ENCODE data around the gene SPRED1.

DNA sequence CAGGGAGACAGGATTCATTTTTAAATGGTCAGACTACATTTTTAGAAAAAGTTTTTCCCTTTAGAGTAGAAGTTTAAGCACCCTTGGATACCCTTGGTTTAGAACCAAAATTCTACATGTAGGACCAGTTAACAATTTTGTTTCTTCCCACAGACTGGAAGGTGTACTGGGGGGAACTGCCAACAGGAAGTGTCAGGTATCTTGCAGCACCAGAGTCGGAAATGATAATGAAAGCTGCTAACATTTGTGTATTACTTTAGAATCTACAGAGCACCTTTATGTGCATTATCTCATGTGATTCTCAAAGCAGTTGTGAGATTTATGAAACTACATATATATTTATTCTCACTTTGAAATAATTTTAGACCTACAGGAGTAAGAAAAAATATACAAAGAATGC, 21.5 kb downstream of the SPRED1 start:
- no peak for TF ChIP-seq PRPF4 (IDR thresholded peaks at IDR 0.05; ENCODE audit: insufficient read depth, low read depth, low read length, poor library complexity, severe bottlenecking)
- TF ChIP-seq CHD2 (IDR thresholded peaks at IDR 0.05; ENCODE audit: low read depth, low read length): no peak
- no peak for TF ChIP-seq CEBPB (tag; IDR thresholded peaks at IDR 0.05)
